ENCODE data around the gene CGNL1.

The CGNL1 gene

DNA sequence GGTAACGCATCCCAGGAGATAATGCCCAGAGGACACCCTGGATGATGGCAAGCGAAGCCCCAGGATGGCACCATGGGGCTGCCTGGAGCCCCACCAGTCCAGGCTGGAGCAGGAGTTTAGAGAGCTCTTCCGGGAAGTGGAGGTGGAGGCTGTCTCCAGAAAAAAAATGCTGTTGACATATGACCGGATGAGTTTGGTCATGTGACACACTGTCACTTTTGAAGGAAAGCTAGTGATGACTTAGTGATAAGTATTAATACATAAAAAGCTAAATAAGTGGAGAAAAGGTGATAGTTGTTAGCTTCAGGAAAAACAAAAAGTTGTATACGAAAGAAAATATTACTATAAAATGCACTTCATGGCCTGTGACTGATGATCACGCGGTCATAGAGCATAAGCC, 195.4 kb downstream of the CGNL1 start:
- no peak for TF ChIP-seq CTCF (IDR thresholded peaks at IDR 0.05; ENCODE audit: extremely low read depth, insufficient read depth, missing control alignments)
- in situ Hi-C loops (cut with MboI; ENCODE audit: low pct_unique_long_range_greater_than_20kb, low sequenced_read_pairs, unreplicated experiment) = no loop called here
- no peak for DNase-seq (ENCODE audit: low spot score)

DNA sequence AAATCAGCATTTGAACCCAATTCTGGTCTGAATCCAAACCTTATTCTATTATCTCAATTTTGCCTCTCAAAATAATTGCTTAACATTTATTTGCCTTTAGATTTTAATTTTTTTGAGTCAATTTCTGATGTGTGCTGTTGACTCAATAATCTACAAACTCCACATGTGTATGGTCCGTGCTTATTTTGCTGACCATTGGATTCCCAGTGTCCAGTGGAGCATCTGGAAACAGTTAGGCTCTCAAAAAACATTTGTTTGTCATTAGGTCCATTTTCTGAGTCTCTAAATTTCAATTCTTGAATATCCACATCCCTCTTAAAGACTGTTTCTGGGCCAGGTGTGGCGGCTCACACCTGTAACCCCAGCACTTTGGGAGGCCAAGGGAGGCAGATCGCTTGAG, 196.2 kb downstream of the CGNL1 start:
- no peak for DNase-seq (ENCODE audit: low spot score)
- in situ Hi-C loops (cut with MboI; ENCODE audit: low pct_unique_long_range_greater_than_20kb, low sequenced_read_pairs, unreplicated experiment) = no loop called here
- TF ChIP-seq CTCF (IDR thresholded peaks at IDR 0.05; ENCODE audit: extremely low read depth, insufficient read depth, missing control alignments) = no peak

DNA sequence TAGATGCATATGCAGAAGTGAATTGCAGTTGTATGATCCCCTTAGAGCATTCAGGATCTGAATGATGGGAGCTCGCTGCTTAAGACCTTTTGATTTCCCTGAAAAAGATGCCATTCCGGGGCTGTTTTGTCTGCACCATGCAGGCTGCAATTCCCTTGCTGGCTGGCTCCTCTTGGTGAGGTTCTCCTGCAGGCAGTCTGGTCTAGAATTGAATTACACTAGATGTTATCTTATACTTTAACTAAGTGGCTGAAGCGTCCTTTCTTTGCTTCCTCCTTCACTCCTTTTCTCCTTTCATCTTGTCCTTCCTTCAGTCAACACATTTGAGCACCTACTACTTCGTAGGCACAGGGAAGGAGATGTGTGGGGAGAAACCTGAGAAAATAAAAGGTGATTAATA, 196.8 kb downstream of the CGNL1 start:
- in situ Hi-C loops (cut with MboI; ENCODE audit: low pct_unique_long_range_greater_than_20kb, low sequenced_read_pairs, unreplicated experiment) = no loop called here
- no peak for DNase-seq (ENCODE audit: low spot score)
- no peak for TF ChIP-seq CTCF (IDR thresholded peaks at IDR 0.05; ENCODE audit: extremely low read depth, insufficient read depth, missing control alignments)

- in situ Hi-C loops (cut with MboI; ENCODE audit: low pct_unique_long_range_greater_than_20kb, low sequenced_read_pairs, unreplicated experiment) = no loop called here
- DNase-seq (ENCODE audit: low spot score) = no peak
- no peak for TF ChIP-seq CTCF (IDR thresholded peaks at IDR 0.05; ENCODE audit: extremely low read depth, insufficient read depth, missing control alignments)
These were observed 199.1 kb downstream of the CGNL1 start for GRCh38 chr15:57575363-57575762.

DNA sequence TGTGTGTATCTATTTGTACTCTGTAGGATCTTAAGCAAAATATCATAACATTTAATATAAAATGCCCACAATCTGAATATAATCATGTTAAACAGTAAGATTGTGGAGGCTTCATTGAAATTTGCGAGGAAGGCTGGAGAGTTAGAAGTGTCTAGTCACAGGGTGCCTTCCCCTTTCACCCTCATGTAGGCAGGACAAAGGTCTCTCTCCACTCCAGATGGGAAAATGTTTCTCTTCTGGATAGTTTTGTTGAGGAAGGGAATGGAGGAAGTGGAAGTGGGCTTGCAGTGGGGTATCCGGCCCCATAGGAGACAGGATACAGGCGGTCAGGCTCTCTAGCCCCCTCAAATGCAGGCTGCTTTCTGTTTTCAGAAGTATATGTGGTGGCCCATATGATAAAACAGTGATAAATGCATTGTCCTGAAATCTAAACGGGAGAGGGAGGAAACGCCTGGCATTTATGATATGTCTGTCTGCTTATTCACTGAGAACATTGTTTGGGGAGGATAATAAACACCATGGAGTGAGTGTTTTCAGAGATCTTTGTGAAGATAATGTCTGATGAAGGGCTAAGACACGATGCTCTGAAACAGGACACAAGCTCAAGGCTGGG, 202.1 kb downstream of the CGNL1 start:
- no peak for TF ChIP-seq CTCF (IDR thresholded peaks at IDR 0.05; ENCODE audit: extremely low read depth, insufficient read depth, missing control alignments)
- in situ Hi-C loops (cut with MboI; ENCODE audit: low pct_unique_long_range_greater_than_20kb, low sequenced_read_pairs, unreplicated experiment) = no loop called here
- no peak for DNase-seq (ENCODE audit: low spot score)

- in situ Hi-C loops (cut with MboI; ENCODE audit: low pct_unique_long_range_greater_than_20kb, low sequenced_read_pairs, unreplicated experiment) = no loop called here
- DNase-seq (ENCODE audit: low spot score) = no peak
- TF ChIP-seq CTCF (IDR thresholded peaks at IDR 0.05; ENCODE audit: extremely low read depth, insufficient read depth, missing control alignments) = no peak
These were observed 204.1 kb downstream of the CGNL1 start for GRCh38 chr15:57580428-57580827.

DNA sequence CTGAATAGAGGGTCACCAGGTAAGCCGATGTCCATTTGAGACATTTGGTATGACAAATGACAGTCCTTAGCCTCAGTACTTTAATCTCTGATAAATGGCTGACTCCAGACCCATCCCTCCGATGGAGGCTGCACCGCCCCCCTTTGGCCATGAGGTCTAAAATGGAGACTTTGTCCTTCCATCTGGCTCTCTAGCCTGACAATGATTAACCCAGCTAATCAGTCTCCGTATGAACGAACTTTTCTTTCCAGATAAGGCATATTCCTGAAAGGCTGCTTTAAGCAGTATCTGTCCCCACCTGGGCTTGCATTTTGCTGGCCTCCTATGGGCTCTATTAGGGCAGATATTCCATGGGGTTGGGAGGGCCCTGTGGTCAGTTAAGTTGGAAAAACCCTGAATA, 204.6 kb downstream of the CGNL1 start:
- no peak for TF ChIP-seq CTCF (IDR thresholded peaks at IDR 0.05; ENCODE audit: extremely low read depth, insufficient read depth, missing control alignments)
- DNase-seq (ENCODE audit: low spot score) = no peak
- in situ Hi-C loops (cut with MboI; ENCODE audit: low pct_unique_long_range_greater_than_20kb, low sequenced_read_pairs, unreplicated experiment) = no loop called here
